Gastroesophageal sphincter (tissue), 3 donors: ENCODE data around the gene VPS13D.

Source experiments
- EP300 ChIP-seq: sonication (generic); formaldehyde crosslinking; IDR thresholded peaks from one replicate; pipeline ENCODE4 v1.6.1; 2017; ENCODE audit warnings: antibody characterized with exemption, mild to moderate bottlenecking
- POLR2A ChIP-seq, 2 donors: fragments of 450-650 bp; IDR thresholded peaks; one replicate each; pipeline ENCODE4 v1.6.1; 2017; ENCODE audit warnings: antibody characterized with exemption in 2 of 2, mild to moderate bottlenecking in 2 of 2, moderate library complexity in 1 of 2
- POLR2AphosphoS5 ChIP-seq: sonication (generic); formaldehyde crosslinking; IDR thresholded peaks from one replicate; pipeline ENCODE4 v1.6.1; 2017; ENCODE audit warnings: antibody characterized with exemption
- TF ChIP-seq, protein P1 (sequence below), 4 experiments: fragments of 200-600 bp in 2 of 4; fragments of 450-650 bp in 2 of 4; sonication (generic) in 1 of 4; IDR thresholded peaks; one replicate each; pipeline ENCODE4 v1.5.1; 2017 to 2019; ENCODE audit warnings: antibody characterized with exemption in 4 of 4, mild to moderate bottlenecking in 2 of 4, moderate library complexity in 2 of 4

DNA sequence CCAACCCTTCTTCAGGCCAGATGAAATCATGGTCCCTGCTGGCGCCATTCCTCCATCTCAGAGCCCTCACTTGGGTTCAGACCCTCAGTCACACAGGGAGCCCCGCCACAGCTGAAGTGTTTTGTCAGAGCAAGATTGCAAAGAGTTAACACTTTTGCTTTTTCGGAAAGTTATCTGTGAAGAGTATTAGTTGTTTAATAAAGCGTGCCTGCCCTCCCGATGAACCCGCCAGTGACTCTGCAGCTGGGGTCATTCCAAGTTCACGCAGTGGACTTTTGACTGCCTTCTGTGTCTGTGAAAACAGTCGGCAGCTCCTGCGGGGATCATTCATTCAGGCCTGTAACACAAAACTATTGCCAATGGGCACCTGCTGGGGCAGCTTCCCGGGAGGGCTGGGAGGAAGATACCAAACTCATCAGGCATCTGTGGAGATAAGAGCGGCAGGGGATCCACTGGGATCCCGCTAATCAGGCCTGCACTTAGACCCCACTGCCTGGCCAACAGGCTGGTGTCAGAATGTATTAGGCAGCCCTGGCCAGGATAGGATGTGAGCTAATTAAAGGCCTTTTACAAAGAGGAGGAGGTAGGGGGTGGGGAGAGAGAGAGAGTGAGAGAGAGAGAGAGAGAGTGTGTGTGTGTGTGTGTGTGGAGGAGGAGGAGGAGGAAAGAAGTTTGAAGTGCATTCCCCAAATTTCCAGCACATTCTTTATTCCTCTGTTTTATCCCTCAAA lies 203.7 kb downstream of the VPS13D start:
- TF ChIP-seq POLR2AphosphoS5 (peak; percentile 62), EP300 (no peak), POLR2A (IDR thresholded peaks at IDR 0.05) (no peak)
- TF ChIP-seq, protein P1, sequence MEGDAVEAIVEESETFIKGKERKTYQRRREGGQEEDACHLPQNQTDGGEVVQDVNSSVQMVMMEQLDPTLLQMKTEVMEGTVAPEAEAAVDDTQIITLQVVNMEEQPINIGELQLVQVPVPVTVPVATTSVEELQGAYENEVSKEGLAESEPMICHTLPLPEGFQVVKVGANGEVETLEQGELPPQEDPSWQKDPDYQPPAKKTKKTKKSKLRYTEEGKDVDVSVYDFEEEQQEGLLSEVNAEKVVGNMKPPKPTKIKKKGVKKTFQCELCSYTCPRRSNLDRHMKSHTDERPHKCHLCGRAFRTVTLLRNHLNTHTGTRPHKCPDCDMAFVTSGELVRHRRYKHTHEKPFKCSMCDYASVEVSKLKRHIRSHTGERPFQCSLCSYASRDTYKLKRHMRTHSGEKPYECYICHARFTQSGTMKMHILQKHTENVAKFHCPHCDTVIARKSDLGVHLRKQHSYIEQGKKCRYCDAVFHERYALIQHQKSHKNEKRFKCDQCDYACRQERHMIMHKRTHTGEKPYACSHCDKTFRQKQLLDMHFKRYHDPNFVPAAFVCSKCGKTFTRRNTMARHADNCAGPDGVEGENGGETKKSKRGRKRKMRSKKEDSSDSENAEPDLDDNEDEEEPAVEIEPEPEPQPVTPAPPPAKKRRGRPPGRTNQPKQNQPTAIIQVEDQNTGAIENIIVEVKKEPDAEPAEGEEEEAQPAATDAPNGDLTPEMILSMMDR (IDR thresholded peaks at IDR 0.05): no peak
